Stimulated activated CD8-positive, alpha-beta memory T cell treated with anti-CD3 and anti-CD28 coated beads, Interleukin-15, amount 100 ng/mL, for 24 hours (primary cell): ENCODE measurements around the gene ARVCF.
"Not testable (repeated sequence)": the region's sequence is repeated elsewhere in the genome, so short reads cannot be mapped to it uniquely, and the experiment has no call there.

Experiments
- DNase-seq: peaks from one replicate; pipeline ENCODE4 v3.0.0-alpha.2; 2020; ENCODE audit warnings: low read depth

Gene ARVCF

DNA sequence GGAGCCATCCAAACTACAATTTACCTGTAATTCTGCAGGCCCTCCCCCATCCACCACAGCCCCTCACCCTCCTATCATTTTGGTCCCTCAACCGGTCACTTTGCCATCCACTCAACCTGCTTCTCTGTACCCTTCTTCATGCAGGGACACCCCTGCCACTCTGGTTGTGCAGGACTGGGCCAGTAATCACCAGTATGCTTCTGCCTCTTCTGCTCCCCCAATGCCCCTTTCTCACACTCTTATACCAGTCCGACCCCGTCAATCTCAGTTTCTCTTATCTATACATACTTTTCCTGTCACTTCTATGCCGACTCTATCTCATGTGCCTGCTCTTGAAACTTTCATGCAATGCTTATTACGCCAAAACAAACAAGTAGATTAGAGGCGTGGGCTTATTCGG, 80.1 kb downstream of the ARVCF start:
- no peak for DNase-seq

DNA sequence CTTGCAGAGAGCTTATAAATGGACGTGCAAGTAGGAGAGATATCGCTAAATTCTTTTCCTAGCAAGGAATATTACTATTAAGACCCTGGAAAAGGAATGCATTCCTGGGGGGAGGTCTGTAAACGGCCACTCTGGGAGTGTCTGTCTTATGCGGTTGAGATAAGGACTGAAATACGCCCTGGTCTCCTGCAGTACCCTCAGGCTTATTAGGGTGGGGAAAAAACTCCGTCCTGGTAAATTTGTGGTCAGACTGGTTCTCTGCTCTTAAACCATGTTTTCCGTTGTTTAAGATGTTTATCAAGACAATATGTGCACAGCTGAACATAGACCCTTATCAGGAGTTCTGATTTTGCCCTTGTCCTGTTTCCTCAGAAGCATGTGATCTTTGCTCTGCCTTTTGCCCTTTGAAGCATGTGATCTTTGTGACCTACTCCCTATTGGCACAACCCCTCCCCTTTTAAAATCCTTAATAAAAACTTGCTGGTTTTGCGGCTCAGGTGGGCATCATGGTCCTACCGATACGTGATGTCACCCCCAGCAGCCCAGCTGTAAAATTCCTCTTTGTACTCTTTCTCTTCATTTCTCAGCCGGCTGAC, 81.4 kb downstream of the ARVCF start:
- DNase-seq = not testable (repeated sequence)

DNA sequence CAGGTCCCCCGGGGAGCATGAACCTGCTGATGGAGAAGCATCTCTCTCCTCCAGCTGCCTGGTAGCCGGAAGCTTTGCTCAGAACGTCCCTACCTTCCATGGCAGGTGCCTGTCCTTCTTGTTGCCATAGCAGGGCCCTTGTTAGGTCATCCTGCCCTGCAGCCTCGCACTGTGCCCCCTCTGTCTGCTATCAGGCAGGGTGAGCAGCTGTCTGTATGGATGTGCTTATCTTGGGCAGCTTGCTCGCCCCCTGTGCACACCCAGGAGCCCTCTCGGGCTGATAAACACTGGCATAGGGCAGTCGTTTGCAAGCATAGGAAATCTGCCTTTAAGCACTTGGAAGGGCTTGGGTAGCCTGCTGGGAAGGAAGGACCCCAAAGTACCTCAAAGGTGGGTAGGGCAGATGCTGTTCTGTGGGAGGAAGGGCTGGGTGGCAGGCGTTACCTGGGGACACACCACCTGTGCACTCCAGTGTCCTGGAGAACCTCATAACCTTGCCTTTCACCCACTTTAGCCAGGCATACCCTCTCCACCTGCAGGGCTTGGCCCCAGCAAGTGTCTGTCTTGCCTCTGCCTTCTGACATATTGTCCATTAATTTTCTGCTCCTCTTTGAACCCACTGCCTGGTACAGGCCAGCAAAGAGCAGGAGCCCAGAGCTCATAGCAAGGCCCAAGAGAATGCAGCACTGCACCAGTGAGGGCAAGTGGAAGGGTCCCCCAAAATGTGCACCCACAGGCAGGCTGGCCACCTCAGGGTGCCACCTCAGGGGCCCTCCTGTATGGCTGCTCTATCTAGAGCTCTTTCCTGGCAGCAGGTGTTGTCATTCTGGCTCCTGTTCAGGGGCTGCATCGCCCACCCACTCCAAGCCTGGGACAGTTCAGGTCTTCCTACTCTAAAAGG, 83.0 kb downstream of the ARVCF start:
- DNase-seq = no peak

DNA sequence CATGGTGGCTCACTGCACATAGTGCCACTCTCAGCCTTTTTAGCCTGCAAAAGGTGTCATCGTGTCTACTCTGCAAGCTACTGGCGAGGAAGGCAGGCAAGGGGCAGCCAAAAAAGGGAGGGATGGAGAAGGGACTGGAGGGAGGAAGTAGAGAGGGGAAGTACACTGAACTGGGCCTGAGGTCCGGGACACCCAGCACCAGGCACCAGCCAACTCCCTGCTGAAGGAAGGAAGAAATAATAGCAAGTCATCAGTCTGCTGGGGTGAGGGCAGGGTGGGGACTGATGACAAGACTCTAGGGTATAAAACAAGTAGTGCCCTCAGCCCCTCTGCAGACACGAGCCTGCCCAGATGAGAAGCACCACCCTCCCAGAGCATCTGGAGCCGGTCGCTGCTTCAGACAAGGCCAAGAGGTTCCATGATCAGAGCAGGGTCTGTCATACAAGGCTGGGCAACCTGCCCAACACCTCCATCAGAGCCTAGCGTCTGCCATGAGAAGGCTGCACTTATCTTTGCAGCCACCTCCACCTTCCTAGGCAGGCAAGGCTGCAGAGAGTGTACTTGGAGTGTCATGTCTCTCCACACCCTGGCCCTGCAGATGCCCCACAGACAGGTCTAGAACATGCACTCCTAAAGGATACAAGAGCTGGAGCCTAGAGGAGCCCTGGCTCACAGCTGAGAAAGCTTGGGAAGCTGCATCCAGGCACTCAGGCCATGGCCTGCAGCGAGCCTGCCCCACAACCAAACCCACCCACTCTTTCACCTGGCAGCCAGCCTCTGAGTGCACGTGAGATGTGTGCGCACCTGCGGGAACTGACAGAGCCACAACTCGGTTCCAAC, 84.0 kb downstream of the ARVCF start:
- DNase-seq = no peak

DNA sequence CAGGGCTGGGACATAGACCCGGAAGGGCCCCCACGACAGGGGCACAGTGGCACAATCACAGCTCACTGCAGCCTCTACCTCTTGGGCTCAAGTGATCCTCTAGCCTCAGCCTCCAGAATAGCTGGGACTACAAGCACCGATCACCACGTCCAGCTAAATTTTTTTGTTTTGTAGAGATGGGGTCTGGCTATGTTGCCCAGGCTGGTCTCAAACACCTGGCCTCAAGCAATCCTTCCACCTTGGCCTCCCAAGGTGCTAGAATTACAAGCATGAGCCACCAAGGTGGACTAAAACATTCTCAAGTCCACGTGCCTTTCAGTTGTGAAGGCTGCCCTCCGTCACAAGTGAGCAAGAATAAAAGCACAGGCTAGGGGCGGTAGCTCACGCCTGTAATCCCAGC, 85.1 kb downstream of the ARVCF start:
- DNase-seq = no peak

DNA sequence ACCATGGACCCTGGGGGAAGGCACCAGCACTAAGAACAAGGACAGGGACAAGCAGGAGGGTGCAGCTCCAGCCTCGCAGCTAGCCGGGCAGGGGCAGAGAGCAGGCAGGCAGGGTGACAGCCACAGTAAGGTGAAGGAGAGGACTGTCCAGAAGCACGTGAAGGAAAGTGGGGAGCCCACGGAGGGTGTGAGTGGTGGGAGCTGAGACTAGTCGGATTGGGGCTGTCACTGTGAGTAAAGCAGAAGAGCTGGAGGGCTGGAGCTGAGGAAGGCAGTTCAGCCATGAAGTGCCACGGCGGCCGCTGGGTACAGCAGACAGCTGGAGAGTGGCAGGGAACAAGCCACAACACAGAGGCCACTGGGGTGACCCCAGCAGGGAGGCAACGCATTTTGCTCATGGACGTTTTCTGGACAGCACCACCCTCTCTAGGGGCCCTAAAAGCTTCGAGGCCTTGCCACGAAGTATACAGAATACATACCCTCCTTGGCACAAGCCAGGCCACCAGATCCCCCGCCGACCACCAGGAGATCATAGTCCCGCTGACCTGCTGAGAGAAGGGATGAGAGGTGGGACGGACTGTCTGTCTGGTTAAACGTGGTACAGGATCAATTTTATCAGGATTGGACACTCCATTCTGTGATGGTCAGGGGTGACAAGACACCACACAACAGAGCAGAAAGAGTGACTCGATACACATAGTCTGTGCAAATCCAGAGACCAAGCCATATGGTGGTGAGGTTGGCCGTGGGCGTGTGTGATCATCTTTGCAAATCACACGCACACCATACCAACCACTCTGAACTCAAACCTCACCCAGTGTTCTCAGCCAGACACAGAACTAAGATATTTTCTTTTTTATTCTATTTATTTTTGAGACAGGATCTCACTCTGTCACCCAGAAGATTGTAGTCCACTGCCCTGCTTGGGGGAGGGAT, 85.8 kb downstream of the ARVCF start:
- no peak for DNase-seq

DNA sequence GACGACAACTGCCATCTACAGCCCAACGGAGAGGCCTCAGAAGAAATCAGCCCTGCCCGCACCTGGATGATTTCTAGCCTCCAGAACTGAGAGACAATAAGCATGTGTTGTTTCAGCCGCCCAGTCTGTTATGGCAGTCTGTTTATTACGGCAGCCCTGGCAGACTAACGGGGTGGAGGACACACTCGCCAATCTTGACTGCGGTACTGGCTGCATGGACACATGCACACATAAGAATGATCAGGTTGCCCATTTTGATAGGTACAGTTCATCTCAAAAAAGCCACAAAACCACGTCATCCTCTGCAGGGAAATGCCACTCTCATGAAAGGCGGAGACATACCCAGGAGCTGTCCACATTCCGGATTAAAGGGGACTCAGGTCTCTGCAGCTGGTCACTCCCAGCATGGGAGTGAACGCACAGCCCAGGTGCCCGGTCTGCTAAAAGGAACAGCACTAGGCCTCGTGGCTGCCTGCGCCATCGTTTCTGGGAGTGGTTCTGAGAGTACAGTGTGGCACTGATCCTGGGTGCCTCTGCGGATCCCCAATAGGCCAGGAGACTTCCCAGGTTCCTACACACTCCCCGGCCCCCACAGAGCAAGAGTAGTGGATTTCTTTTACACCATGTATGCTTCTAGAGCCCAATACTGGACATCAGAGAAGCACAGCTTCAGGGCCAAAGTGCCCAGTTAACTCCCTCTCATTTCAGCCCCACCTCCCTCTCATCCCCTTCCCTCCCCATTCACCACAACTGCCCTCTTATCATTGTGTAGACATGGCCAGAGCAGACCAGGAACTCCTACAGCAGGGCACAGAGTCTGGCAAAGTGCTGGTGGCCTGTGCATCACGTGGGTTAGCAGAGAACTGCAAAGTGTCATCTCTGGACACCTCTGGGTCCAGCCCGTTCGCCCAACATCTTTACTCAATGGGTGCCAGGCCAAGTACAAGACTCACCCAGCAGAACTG, 86.8 kb downstream of the ARVCF start:
- no peak for DNase-seq

DNA sequence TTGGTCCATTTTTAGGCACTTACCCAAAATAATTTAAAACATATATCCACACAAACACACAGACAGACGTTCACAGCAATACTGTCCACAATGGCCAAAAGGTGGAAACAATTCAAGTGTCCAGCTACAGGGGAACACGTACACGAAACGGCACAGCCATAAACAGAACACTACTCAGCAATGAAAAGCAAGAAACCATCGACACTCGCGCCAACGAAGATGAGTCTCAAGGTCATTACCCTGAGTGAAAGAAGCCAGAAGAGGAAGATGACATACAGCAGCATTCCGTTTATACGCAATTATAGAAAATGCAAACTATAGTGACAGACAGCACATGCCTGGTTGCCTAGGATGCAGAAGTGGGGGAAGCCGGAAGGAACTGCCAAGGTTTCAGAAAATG, 88.4 kb downstream of the ARVCF start:
- no peak for DNase-seq

DNA sequence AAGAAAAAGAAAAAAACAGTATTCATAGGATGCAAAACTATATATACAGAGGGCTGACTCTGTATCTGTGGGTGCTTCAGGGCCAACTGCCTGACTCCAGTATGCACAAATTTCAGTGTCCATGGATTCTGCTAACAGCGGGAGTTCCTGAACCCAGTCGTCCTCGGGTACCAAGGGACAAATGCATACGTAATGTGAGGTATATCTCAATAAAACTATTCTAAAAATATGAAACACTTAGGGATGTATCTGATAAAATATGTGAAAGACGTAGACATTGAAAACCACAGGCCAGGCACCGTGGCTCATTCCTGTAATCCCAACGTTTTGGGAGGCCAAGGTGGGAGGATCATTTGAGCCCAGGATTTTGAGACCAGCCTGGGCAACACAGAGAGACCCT, 88.9 kb downstream of the ARVCF start:
- DNase-seq = no peak

DNA sequence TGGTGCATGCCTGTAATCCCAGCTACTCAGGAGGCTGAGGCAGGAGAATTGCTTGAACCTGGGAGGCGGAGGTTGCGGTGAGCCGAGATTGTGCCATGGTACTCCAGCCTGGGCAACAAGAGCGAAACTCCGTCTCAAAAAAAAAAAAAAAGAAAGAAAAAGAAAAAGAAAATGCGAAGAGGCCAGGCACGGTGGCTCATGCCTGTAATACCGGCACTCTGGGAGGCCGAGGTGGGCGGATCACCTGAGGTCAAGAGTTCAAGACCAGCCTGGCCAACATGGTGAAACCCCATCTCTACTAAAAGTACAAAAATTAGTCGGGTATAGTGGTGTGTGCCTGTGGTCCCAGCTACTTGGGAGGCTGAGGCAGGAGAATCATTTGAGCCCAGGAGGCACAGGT, 90.6 kb downstream of the ARVCF start:
- DNase-seq = not testable (repeated sequence)

DNA sequence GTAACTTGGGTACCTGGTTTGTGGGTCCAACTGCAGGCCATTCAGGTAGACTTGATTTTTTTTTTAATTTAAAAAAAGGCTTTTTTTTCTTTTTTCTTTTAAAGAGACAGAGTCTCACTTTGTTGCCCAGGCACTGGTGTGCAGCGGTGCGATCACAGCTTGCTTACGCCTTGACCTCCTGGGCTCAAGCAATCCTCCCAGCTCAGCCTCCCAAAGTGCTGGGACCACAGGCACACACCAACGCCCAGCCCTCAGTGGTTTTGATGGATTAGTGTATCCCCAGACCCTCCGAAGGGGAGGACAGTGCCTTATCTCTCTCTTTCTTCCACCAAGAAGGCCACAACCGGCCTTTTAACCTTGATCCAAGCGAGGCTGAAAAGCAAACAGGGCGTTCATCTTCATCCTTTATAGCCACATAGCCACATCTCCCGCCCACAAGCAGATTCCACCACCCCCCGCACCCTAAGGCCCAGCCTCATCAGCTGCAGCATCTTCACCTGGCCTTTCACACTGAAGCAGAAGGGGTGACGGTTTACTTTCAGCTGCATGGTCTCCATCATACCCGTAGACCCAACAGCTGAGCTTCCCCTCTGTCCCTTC, 92.6 kb downstream of the ARVCF start:
- no peak for DNase-seq

DNA sequence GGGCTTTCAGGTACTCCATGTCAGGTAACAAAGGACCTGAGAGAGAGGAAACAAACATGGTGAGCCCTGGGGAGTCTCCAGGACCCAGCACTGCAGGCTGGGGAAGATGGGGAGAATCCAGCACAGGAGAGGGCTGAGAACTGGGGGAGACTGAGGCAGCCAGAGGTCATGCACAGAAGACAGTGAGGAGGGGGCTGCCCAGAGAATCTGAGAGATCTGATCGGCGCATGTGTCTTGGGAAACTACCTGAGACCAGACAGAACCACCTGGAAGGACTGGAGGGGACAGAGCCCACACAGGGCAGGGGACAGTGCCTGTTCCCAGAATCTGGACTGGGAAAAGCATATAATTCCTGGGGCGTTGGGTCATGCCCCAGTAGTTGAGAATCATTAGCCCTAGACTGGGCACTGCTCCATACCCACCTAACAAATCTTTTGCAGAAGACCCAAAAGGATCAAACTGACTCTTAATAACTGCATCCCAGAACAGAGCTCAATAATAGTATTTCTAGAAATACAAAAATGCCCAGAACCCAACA, 95.0 kb downstream of the ARVCF start:
- no peak for DNase-seq
